ENCODE data around the gene FNDC3A.
"Not testable (repeated sequence)": the region's sequence is repeated elsewhere in the genome, so short reads cannot be mapped to it uniquely, and the experiment has no call there.

FNDC3A gene

GRCh38 chr13:49134305-49134704, 158.6 kb downstream of the FNDC3A start:
- TF ChIP-seq EZH2 (optimal IDR thresholded peaks at IDR 0.05; ENCODE audit: low read depth, low read length) = no peak
- no peaks in the 10 kb centered on the region for H3K36me3 ChIP-seq (replicated peaks; ENCODE audit: insufficient read depth, low read length)

GRCh38 chr13:49137138-49137643, 161.5 kb downstream of the FNDC3A start:
- H3K36me3 ChIP-seq (replicated peaks; ENCODE audit: insufficient read depth, low read length); H3K27ac ChIP-seq (ENCODE audit: low read length); H3K9me2 ChIP-seq (replicated peaks; ENCODE audit: insufficient read depth, low read length); H3K4me3 ChIP-seq (ENCODE audit: low read length); H3K27me3 ChIP-seq (replicated peaks; ENCODE audit: insufficient read depth, low read length); H3K4me2 ChIP-seq (ENCODE audit: low read depth, low read length); H3K4me1 ChIP-seq (ENCODE audit: low read length); H3K9ac ChIP-seq (ENCODE audit: low read length); H3K9me3 ChIP-seq (replicated peaks; ENCODE audit: insufficient read depth, low read length); H3K79me2 ChIP-seq (ENCODE audit: low read length); DNase-seq; H4K20me1 ChIP-seq (ENCODE audit: insufficient read depth, low read length); H3F3A ChIP-seq (ENCODE audit: insufficient read depth, low read length); H2AFZ ChIP-seq (ENCODE audit: low read length): not testable (repeated sequence)

More at GRCh38 chr13:49134305-49134704, 158.6 kb downstream of the FNDC3A start:
- Histone ChIP-seq H3F3A (ENCODE audit: insufficient read depth, low read length) (no peaks in the 10 kb centered on the region), H3K27ac (ENCODE audit: low read length) (no peak overlapping the region), H2AFZ (ENCODE audit: low read length) (no peak overlapping the region), H3K27me3 (replicated peaks; ENCODE audit: insufficient read depth, low read length) (no peaks in the 10 kb centered on the region), H4K20me1 (ENCODE audit: insufficient read depth, low read length) (no peaks in the 10 kb centered on the region), H3K4me1 (ENCODE audit: low read length) (no peaks in the 10 kb centered on the region), H3K9me3 (replicated peaks; ENCODE audit: insufficient read depth, low read length) (no peaks in the 10 kb centered on the region), H3K4me3 (ENCODE audit: low read length) (no peak overlapping the region), H3K79me2 (ENCODE audit: low read length) (no peaks in the 10 kb centered on the region), H3K4me2 (ENCODE audit: low read depth, low read length) (no peak overlapping the region), H3K9ac (ENCODE audit: low read length) (no peak overlapping the region), H3K9me2 (replicated peaks; ENCODE audit: insufficient read depth, low read length) (no peaks in the 10 kb centered on the region)
- DNase-seq = no peak

GRCh38 chr13:49140910-49141611, 165.3 kb downstream of the FNDC3A start:
- no peak for TF ChIP-seq EZH2 (optimal IDR thresholded peaks at IDR 0.05; ENCODE audit: low read depth, low read length)
- no peak for TF ChIP-seq EZH2phosphoT487 (IDR thresholded peaks at IDR 0.05; ENCODE audit: low read length)
- TF ChIP-seq CTCF (IDR thresholded peaks at IDR 0.05; ENCODE audit: low read length) = no peak
- Histone ChIP-seq H2AFZ (ENCODE audit: low read length) (no peak overlapping the region), H3K36me3 (replicated peaks; ENCODE audit: insufficient read depth, low read length) (no peaks in the 10 kb centered on the region; the same call in 1 of the 2 replicates), H4K20me1 (ENCODE audit: insufficient read depth, low read length) (no peaks in the 10 kb centered on the region), H3K4me2 (ENCODE audit: low read depth, low read length) (no peak overlapping the region), H3K4me1 (ENCODE audit: low read length) (no peaks in the 10 kb centered on the region), H3K4me3 (ENCODE audit: low read length) (no peak overlapping the region), H3K79me2 (ENCODE audit: low read length) (0 out of 2 replicates have a peak, but pooled peaks cover 3% of the 10 kb centered on the region), H3F3A (ENCODE audit: insufficient read depth, low read length) (no peaks in the 10 kb centered on the region), H3K9ac (ENCODE audit: low read length) (no peak overlapping the region), H3K27me3 (replicated peaks; ENCODE audit: insufficient read depth, low read length) (no peaks in the 10 kb centered on the region), H3K9me3 (replicated peaks; ENCODE audit: insufficient read depth, low read length) (no peaks in the 10 kb centered on the region), H3K27ac (ENCODE audit: low read length) (no peak overlapping the region), H3K9me2 (replicated peaks; ENCODE audit: insufficient read depth, low read length) (no peaks in the 10 kb centered on the region)
- DNase-seq = no peak

- H3K27ac ChIP-seq (ENCODE audit: low read length) = no peak overlapping the region
- DNase-seq = no peak
- H3K4me1 ChIP-seq (ENCODE audit: low read length) = no peaks in the 10 kb centered on the region
- no peaks in the 10 kb centered on the region for H3K9me2 ChIP-seq (replicated peaks; ENCODE audit: insufficient read depth, low read length)
- TF ChIP-seq EZH2 (optimal IDR thresholded peaks at IDR 0.05; ENCODE audit: low read depth, low read length) (no peak), CTCF (IDR thresholded peaks at IDR 0.05; ENCODE audit: low read length) (no peak), EZH2phosphoT487 (IDR thresholded peaks at IDR 0.05; ENCODE audit: low read length) (no peak)
- no peaks in the 10 kb centered on the region for H3F3A ChIP-seq (ENCODE audit: insufficient read depth, low read length)
- peaks cover 9% of the 10 kb centered on the region; the same call in 1 of the 2 replicates for H3K36me3 ChIP-seq (replicated peaks; ENCODE audit: insufficient read depth, low read length)
- no peaks in the 10 kb centered on the region for H3K27me3 ChIP-seq (replicated peaks; ENCODE audit: insufficient read depth, low read length)
- no peak overlapping the region for H3K4me3 ChIP-seq (ENCODE audit: low read length)
- H3K79me2 ChIP-seq (ENCODE audit: low read length) = peaks cover 10% of the 10 kb centered on the region; the same call in 1 of the 2 replicates
- no peaks in the 10 kb centered on the region for H3K9me3 ChIP-seq (replicated peaks; ENCODE audit: insufficient read depth, low read length)
- H2AFZ ChIP-seq (ENCODE audit: low read length) = no peak overlapping the region
- H3K4me2 ChIP-seq (ENCODE audit: low read depth, low read length) = no peak overlapping the region
- H4K20me1 ChIP-seq (ENCODE audit: insufficient read depth, low read length) = no peaks in the 10 kb centered on the region
- H3K9ac ChIP-seq (ENCODE audit: low read length) = no peak overlapping the region
These were observed 171.2 kb downstream of the FNDC3A start for GRCh38 chr13:49146950-49147355.

Data from MM.1S (cell line).